Measurements from ENCODE around the gene OTOF. TPM values are rescaled to one million over a fixed set of nuclear protein-coding genes. Genes with fewer than 3 reads are reported as not detected.

The OTOF gene
- total and polyA plus RNA-seq, 9 donors: under 0.01 to 0.37 (median 0.17) TPM; not detected in 2

DNA sequence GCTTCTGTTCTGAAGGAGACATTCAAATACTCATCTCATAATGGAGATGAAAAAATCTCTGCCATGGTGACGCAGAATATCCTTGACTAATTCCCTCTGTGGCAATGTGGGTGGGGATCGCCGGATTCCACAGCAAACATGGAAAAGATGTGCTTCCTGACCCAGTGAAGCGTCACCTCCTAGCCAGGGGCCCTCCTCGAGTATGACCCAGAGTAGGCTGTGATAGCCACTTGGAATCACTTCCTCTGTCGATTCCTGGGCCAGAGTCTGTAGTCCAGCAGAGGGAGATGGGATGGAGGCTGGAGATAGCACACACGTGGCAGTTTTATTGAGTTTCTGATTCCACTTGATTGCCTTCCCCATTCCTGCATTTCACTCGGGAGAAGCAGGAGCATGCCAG is 39.4 kb downstream of the OTOF start:
- 57 to 59% (median 58%) methylated on average over 8 of the region's 8 CpGs for WGBS, 3 donors
- Histone ChIP-seq H3K4me1 (ENCODE audit: insufficient read depth) (peaks cover 2% of the 10 kb centered on the region), H3K9me3 (no peaks in the 10 kb centered on the region), H3K4me3 (no peak overlapping the region), H3K36me3 (no peaks in the 10 kb centered on the region), H3K27me3 (no peaks in the 10 kb centered on the region), H3K27ac (no peak overlapping the region)
- DNase-seq: no peak
- no peak for TF ChIP-seq EP300 (IDR thresholded peaks at IDR 0.05)
- TF ChIP-seq, protein P1, sequence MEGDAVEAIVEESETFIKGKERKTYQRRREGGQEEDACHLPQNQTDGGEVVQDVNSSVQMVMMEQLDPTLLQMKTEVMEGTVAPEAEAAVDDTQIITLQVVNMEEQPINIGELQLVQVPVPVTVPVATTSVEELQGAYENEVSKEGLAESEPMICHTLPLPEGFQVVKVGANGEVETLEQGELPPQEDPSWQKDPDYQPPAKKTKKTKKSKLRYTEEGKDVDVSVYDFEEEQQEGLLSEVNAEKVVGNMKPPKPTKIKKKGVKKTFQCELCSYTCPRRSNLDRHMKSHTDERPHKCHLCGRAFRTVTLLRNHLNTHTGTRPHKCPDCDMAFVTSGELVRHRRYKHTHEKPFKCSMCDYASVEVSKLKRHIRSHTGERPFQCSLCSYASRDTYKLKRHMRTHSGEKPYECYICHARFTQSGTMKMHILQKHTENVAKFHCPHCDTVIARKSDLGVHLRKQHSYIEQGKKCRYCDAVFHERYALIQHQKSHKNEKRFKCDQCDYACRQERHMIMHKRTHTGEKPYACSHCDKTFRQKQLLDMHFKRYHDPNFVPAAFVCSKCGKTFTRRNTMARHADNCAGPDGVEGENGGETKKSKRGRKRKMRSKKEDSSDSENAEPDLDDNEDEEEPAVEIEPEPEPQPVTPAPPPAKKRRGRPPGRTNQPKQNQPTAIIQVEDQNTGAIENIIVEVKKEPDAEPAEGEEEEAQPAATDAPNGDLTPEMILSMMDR (IDR thresholded peaks at IDR 0.05): no peak
- intact Hi-C loops (cut with DNase I): no loop called here

DNA sequence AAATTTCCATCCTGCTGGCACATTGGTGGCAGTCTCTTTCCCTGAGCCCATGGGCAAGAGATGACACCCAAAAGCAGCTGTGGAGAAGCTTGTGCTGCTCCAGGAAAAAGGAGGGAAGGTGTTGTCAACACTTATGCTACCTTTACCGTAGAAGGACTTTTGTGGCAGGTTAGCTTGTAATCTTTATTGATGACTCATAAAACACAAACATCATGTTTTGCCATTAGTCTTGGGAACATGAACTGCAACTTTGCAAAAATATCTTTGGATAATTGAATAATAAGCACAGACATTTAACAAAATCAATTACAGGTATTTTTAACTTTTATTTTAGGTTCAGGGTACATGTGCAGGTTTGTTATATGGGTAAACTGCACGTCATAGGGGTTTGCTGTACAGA is 42.8 kb downstream of the OTOF start:
- 82 to 88% (median 83%) methylated on average over 2 of the region's 2 CpGs for WGBS, 3 donors
- no peaks in the 10 kb centered on the region for H3K9me3 ChIP-seq
- DNase-seq: no peak
- peaks cover 2% of the 10 kb centered on the region for H3K4me1 ChIP-seq (ENCODE audit: insufficient read depth)
- intact Hi-C loops (cut with DNase I): no loop called here
- no peak overlapping the region for H3K4me3 ChIP-seq
- no peak for TF ChIP-seq EP300 (IDR thresholded peaks at IDR 0.05)
- TF ChIP-seq, protein P1 (IDR thresholded peaks at IDR 0.05): no peak
- no peak for TF ChIP-seq POLR2A (IDR thresholded peaks at IDR 0.05)
- no peak overlapping the region for H3K27ac ChIP-seq
- H3K27me3 ChIP-seq: no peaks in the 10 kb centered on the region
- H3K36me3 ChIP-seq: no peaks in the 10 kb centered on the region

DNA sequence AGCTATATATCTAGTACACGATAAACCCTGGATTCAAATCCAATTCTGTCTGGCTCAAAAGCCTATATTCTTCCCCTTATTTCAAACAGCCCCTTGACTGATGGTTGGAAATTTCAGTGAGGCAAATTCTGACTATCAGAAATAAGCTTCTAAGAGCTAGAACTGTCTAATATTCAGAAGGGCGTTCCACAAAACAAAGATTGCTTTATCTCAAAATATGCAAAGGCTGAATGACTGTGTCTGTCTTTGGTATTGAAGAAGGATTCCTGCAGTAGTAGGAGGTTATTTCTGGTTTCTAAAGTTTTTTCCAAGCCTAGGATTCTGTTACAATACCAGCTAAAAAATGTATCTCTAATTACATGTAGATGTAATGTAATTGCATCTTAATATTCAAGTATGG is 45.1 kb downstream of the OTOF start:
- Histone ChIP-seq H3K27me3 (no peaks in the 10 kb centered on the region), H3K27ac (no peak overlapping the region), H3K9me3 (no peaks in the 10 kb centered on the region), H3K36me3 (no peaks in the 10 kb centered on the region), H3K4me1 (ENCODE audit: insufficient read depth) (peaks cover 2% of the 10 kb centered on the region), H3K4me3 (no peak overlapping the region)
- DNase-seq: no peak
- 12 to 51% (median 20%) methylated on average over 2 of the region's 2 CpGs for WGBS, 3 donors
- intact Hi-C loops (cut with DNase I): no loop called here
- no peak for TF ChIP-seq EP300 (IDR thresholded peaks at IDR 0.05)
- TF ChIP-seq, protein P1 (IDR thresholded peaks at IDR 0.05): no peak
- TF ChIP-seq POLR2A (IDR thresholded peaks at IDR 0.05): no peak

DNA sequence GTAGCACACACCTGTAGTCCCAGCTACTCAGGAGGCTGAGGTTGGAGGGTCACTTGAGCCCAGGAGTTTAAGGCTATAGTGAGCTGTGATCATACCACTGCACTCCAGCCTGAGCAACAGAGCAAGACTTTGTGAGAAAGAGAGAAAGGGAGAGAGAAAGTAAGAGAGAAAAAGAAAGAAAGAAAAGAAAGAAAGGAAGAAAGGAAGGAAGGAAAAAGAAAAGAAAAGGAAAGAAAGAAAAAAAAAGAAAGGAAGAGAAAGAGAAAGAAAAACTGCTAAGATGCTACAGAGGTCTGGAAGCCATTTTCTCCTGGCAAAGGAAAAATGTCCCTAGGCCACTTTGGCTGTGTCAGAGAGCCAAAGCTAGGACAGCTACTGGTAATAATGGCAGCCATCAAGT is 45.6 kb downstream of the OTOF start:
- DNase-seq: no peak
- Histone ChIP-seq H3K36me3 (no peaks in the 10 kb centered on the region), H3K4me1 (ENCODE audit: insufficient read depth) (peaks cover 2% of the 10 kb centered on the region), H3K27ac (no peak overlapping the region), H3K9me3 (no peaks in the 10 kb centered on the region), H3K27me3 (no peaks in the 10 kb centered on the region), H3K4me3 (no peak overlapping the region)
- intact Hi-C loops (cut with DNase I): no loop called here
- TF ChIP-seq, protein P1 (IDR thresholded peaks at IDR 0.05): no peak
- no peak for TF ChIP-seq EP300 (IDR thresholded peaks at IDR 0.05)
- no peak for TF ChIP-seq POLR2A (IDR thresholded peaks at IDR 0.05)

DNA sequence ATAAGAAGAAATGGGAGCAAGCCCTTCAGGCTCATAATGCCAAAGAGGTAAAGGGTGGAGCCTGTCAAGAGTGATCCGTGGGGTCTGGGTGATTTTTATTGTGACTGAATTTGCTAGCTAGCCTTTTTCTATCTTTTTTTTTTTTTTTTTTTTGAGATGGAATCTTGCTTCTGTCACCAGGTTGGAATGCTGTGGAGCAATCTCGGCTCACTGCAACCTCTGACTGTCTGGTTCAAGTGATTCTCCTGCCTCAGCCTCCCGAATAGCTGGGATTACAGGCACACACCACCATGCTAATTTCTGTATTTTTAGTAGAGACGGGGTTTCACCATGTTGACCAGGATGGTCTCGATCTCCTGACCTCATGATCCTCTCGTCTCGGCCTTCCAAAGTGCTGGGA is 47.1 kb downstream of the OTOF start:
- Histone ChIP-seq H3K9me3 (no peaks in the 10 kb centered on the region), H3K36me3 (no peaks in the 10 kb centered on the region), H3K4me1 (ENCODE audit: insufficient read depth) (peaks cover 2% of the 10 kb centered on the region), H3K4me3 (no peak overlapping the region), H3K27ac (no peak overlapping the region), H3K27me3 (no peaks in the 10 kb centered on the region)
- WGBS, 3 donors: 87 to 94% (median 92%) methylated on average over 7 of the region's 7 CpGs
- no peak for DNase-seq
- intact Hi-C loops (cut with DNase I): no loop called here
- TF ChIP-seq EP300 (IDR thresholded peaks at IDR 0.05) (no peak), POLR2A (IDR thresholded peaks at IDR 0.05) (no peak)
- TF ChIP-seq, protein P1 (IDR thresholded peaks at IDR 0.05): no peak
